ENCODE measurements around the gene PLEKHM3. TPM values are rescaled to one million over a fixed set of nuclear protein-coding genes. Genes with fewer than 3 reads are reported as not detected.

PLEKHM3 gene
- total and polyA plus RNA-seq, 2 of the 4 experiments (the other 2 are of a cell fraction) = 2.4 to 11.3 TPM

GRCh38 chr2:207835805-207836204 lies 189.5 kb downstream of the PLEKHM3 start:
- no peaks in the 10 kb centered on the region for H3K36me3 ChIP-seq (ENCODE audit: control insufficient read depth, insufficient read depth, low read length)
- H3K27me3 ChIP-seq (ENCODE audit: control insufficient read depth, insufficient read depth, low read length) = no peaks in the 10 kb centered on the region
- H3K79me1 ChIP-seq (ENCODE audit: low read depth in 1 of 2, low read length in 2 of 2) = no peaks in the 10 kb centered on the region
- no peak overlapping the region for H3K27ac ChIP-seq (ENCODE audit: insufficient read depth, low read length)
- no peak overlapping the region for H4K91ac ChIP-seq (ENCODE audit: insufficient read depth, low read depth, low read length)
- ChIA-PET CTCF (no interaction called here), POLR2A (ENCODE audit: unreplicated experiment) (no interaction called here)
- DNase-seq (no peak), ATAC-seq (ENCODE audit: low read depth) (no peak)
- H3K23ac ChIP-seq (ENCODE audit: low read depth, low read length) = no peak overlapping the region
- TF ChIP-seq POLR2A (IDR thresholded peaks at IDR 0.05; ENCODE audit: low read depth, low read length) (no peak), RAD21 (IDR thresholded peaks at IDR 0.05; ENCODE audit: low read length) (no peak), NFE2L2 (IDR thresholded peaks at IDR 0.05; ENCODE audit: low read depth, low read length) (no peak), USF2 (IDR thresholded peaks at IDR 0.05; ENCODE audit: low read depth, low read length) (no peak), BHLHE40 (IDR thresholded peaks at IDR 0.05; ENCODE audit: low read depth, low read length) (no peak), SMC3 (IDR thresholded peaks at IDR 0.05; ENCODE audit: low read depth, low read length) (no peak), CEBPB (IDR thresholded peaks at IDR 0.05; ENCODE audit: low read depth, low read length) (no peak), RFX5 (IDR thresholded peaks at IDR 0.05; ENCODE audit: low read depth, low read length) (no peak)
- H3K4me2 ChIP-seq (ENCODE audit: low read depth, low read length) = no peak overlapping the region
- no peak overlapping the region for H4K8ac ChIP-seq (ENCODE audit: low read depth in 2 of 2, low read length in 2 of 2)
- no peak overlapping the region for H2AK5ac ChIP-seq (ENCODE audit: low read depth, low read length)
- no peak overlapping the region for H2BK5ac ChIP-seq (ENCODE audit: low read depth, low read length, poor library complexity, severe bottlenecking)
- H2AFZ ChIP-seq (replicated peaks; ENCODE audit: low read length, poor library complexity) = no peak overlapping the region
- H3K14ac ChIP-seq (replicated peaks; ENCODE audit: low read depth, low read length) = no peak overlapping the region
- H3K4me1 ChIP-seq (ENCODE audit: control insufficient read depth, insufficient read depth, low read length) = peaks cover 3% of the 10 kb centered on the region; the same call in 1 of the 2 replicates
- no peak overlapping the region for H3K9ac ChIP-seq (ENCODE audit: low read depth, low read length)
- H3K9me3 ChIP-seq (ENCODE audit: control insufficient read depth, insufficient read depth, low read length) = no peaks in the 10 kb centered on the region
- no CpG with 5 or more reads among the region's 1 CpG for WGBS, 2 experiments (ENCODE audit: extremely low coverage in 2 of 2, insufficient read length in 1 of 2)
- dilution Hi-C loops (cut with HindIII; ENCODE audit: low sequenced_read_pairs, unreplicated experiment) (no loop called here), intact Hi-C loops (cut with micrococcal nuclease) (no loop called here), in situ Hi-C loops (cut with MboI; ENCODE audit: low sequenced_read_pairs) (no loop called here)
- H3K4me3 ChIP-seq (ENCODE audit: insufficient read depth, low read depth, low read length) = no peak overlapping the region
- no peaks in the 10 kb centered on the region; the same call in 1 of the 2 replicates for H3K9me1 ChIP-seq (ENCODE audit: insufficient read depth, low read length)
- no peak overlapping the region for H2AK9ac ChIP-seq (replicated peaks; ENCODE audit: low read depth, low read length, poor library complexity)
- H4K20me1 ChIP-seq (ENCODE audit: insufficient read depth, low read length) = no peaks in the 10 kb centered on the region
- no TSS peak for BruUV-seq (replicated peaks)
- no peak overlapping the region for H2BK120ac ChIP-seq (ENCODE audit: low read depth, low read length)
- no peak overlapping the region for H3K18ac ChIP-seq (ENCODE audit: low read depth, low read length)
- no peak overlapping the region for H4K5ac ChIP-seq (ENCODE audit: low read depth, low read length)
- no peak overlapping the region for H3K56ac ChIP-seq (ENCODE audit: extremely low read depth, insufficient read depth, low read length)
- H3K4ac ChIP-seq (ENCODE audit: low read depth, low read length) = no peak overlapping the region
- no peak overlapping the region for H2BK20ac ChIP-seq (ENCODE audit: low read depth, low read length)
- H2BK15ac ChIP-seq (ENCODE audit: low read depth, low read length) = no peak overlapping the region

All from IMR-90 (cell line).